ENCODE results near the gene ARF1.

- no peak for TF ChIP-seq SCRT1 (tag by site-specific recombination; IDR thresholded peaks at IDR 0.05; ENCODE audit: borderline replicate concordance)
- no peak for TF ChIP-seq ZNF658 (tag by site-specific recombination; IDR thresholded peaks at IDR 0.05)
- no peak for TF ChIP-seq ZNF274 (IDR thresholded peaks at IDR 0.05; ENCODE audit: low read length)
- no peak for TF ChIP-seq ZNF274 (tag by site-specific recombination; IDR thresholded peaks at IDR 0.05; ENCODE audit: borderline replicate concordance)
- TF ChIP-seq ZNF10 (tag by site-specific recombination; IDR thresholded peaks at IDR 0.05) = no peak
- no peak for TF ChIP-seq CTCF (tag by site-specific recombination; IDR thresholded peaks at IDR 0.05)
- TF ChIP-seq ZBTB21 (tag by site-specific recombination; IDR thresholded peaks at IDR 0.05) = no peak
- TF ChIP-seq, protein P1, sequence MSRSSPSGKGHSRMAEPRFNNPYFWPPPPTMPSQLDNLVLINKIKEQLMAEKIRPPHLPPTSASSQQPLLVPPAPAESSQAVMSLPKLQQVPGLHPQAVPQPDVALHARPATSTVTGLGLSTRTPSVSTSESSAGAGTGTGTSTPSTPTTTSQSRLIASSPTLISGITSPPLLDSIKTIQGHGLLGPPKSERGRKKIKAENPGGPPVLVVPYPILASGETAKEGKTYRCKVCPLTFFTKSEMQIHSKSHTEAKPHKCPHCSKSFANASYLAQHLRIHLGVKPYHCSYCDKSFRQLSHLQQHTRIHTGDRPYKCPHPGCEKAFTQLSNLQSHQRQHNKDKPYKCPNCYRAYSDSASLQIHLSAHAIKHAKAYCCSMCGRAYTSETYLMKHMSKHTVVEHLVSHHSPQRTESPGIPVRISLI (tag by site-specific recombination; IDR thresholded peaks at IDR 0.05) = no peak
- no peak for TF ChIP-seq ZNF354C (tag by site-specific recombination; IDR thresholded peaks at IDR 0.05; ENCODE audit: borderline replicate concordance, low read depth)
- TF ChIP-seq, protein P2, sequence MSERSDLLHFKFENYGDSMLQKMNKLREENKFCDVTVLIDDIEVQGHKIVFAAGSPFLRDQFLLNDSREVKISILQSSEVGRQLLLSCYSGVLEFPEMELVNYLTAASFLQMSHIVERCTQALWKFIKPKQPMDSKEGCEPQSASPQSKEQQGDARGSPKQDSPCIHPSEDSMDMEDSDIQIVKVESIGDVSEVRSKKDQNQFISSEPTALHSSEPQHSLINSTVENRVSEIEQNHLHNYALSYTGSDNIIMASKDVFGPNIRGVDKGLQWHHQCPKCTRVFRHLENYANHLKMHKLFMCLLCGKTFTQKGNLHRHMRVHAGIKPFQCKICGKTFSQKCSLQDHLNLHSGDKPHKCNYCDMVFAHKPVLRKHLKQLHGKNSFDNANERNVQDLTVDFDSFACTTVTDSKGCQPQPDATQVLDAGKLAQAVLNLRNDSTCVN (tag by site-specific recombination; optimal IDR thresholded peaks at IDR 0.05) = no peak
- TF ChIP-seq REST (tag by site-specific recombination; IDR thresholded peaks at IDR 0.05) = no peak
- no peak for TF ChIP-seq ZNF561 (tag by site-specific recombination; IDR thresholded peaks at IDR 0.05; ENCODE audit: borderline replicate concordance)
- no peak for TF ChIP-seq REPIN1 (tag by site-specific recombination; IDR thresholded peaks at IDR 0.05; ENCODE audit: low read depth)
These were observed 32.3 kb downstream of the ARF1 start for GRCh38 chr1:228114827-228115226.

Measured in HEK293 (cell line).